RWPE1 (cell line): ENCODE measurements around the gene PELI1.
A peak's percentile ranks its signal among the peaks of the same experiment; 100 is the strongest.

Experiments used
- CTCF ChIA-PET: fragments of 350-600 bp; sonication (Branson Sonifier 250); formaldehyde crosslinking; extraction: SDS; loops from one replicate; lab custom pipeline; 2021; lab: Yijun Ruan, JAX
- POLR2A ChIA-PET: fragments of 400-600 bp; formaldehyde crosslinking; extraction: SDS; loops from one replicate; lab custom pipeline; 2020; ENCODE audit warnings: antibody characterized with exemption; ENCODE audit not compliant: low non-redundant PET; lab: Yijun Ruan, JAX
- DNase-seq: peaks from one replicate; pipeline ENCODE4 v3.0.0; 2012; ENCODE audit warnings: low spot score
- H3K27ac ChIP-seq: fragments of 450-650 bp; 2 replicates; pipeline ENCODE4 v1.5.1; 2017
- CTCF ChIP-seq: fragments of 450-650 bp; conservative IDR thresholded peaks from 2 replicates; pipeline ENCODE4 v1.5.1; 2017; ENCODE audit warnings: low read depth, mild to moderate bottlenecking

Gene PELI1

GRCh38 chr2:64168756-64169155 is 24.5 kb upstream of the PELI1 start:
- POLR2A ChIA-PET: interaction anchor here (0.6 kb wide), 1 partner anchor 143 kb away, joined by 4 read pairs; no protein-coding TSS in a partner anchor
- peak; percentile 81 for DNase-seq
- H3K27ac ChIP-seq: no peak overlapping the region
- TF ChIP-seq CTCF: no peak
- CTCF ChIA-PET: interaction anchor here (1.5 kb wide), 1 partner anchor 143 kb away, joined by 7 read pairs; no protein-coding TSS in a partner anchor

- ChIA-PET POLR2A (interaction anchor here (0.6 kb wide), 1 partner anchor 189 kb away, joined by 6 read pairs; no protein-coding TSS in a partner anchor), CTCF (interaction anchor here (0.8 to 1.5 kb wide), 2 partner anchors 62 to 144 kb away, joined by 4 to 7 read pairs; no protein-coding TSS in a partner anchor)
- DNase-seq: no peak
- TF ChIP-seq CTCF: no peak
- no peak overlapping the region for H3K27ac ChIP-seq
Measured at GRCh38 chr2:64168201-64168600, 24.0 kb upstream of the PELI1 start.

GRCh38 chr2:64166637-64167420 is 22.6 kb upstream of the PELI1 start:
- ChIA-PET CTCF (no interaction called here), POLR2A (no interaction called here)
- no peak for TF ChIP-seq CTCF

GRCh38 chr2:64166212-64166611 is 22.0 kb upstream of the PELI1 start:
- POLR2A ChIA-PET: no interaction called here
- CTCF ChIA-PET: interaction anchor here (0.6 kb wide), 1 partner anchor 430 kb away, joined by 8 read pairs; no protein-coding TSS in a partner anchor

More at GRCh38 chr2:64166637-64167420, 22.6 kb upstream of the PELI1 start:
- no peak for DNase-seq
- H3K27ac ChIP-seq: no peak overlapping the region

GRCh38 chr2:64165706-64166105 is 21.5 kb upstream of the PELI1 start:
- no peak overlapping the region for H3K27ac ChIP-seq
- no peak for TF ChIP-seq CTCF
- ChIA-PET CTCF (interaction anchor here (0.6 kb wide), 2 partner anchors 429 to 477 kb away, joined by 3 to 8 read pairs; no protein-coding TSS in a partner anchor), POLR2A (no interaction called here)
- DNase-seq: no peak

More at GRCh38 chr2:64166212-64166611, 22.0 kb upstream of the PELI1 start:
- no peak for TF ChIP-seq CTCF
- H3K27ac ChIP-seq: no peak overlapping the region
- no peak for DNase-seq

GRCh38 chr2:64164629-64165028 is 20.4 kb upstream of the PELI1 start:
- no peak overlapping the region for H3K27ac ChIP-seq
- ChIA-PET POLR2A (no interaction called here), CTCF (no interaction called here)
- DNase-seq: no peak
- TF ChIP-seq CTCF: no peak
